Caco-2 (cell line): ENCODE measurements around the gene MYO9B. TPM values are rescaled to one million over a fixed set of nuclear protein-coding genes. Genes with fewer than 3 reads are reported as not detected.
A peak's percentile ranks its signal among the peaks of the same experiment; 100 is the strongest.

Experiments used
- BruUV-seq: library from RNA; stranded (reverse); fragments of 400-500 nt; replicated peaks from 2 replicates; lab custom pipeline; 2021; lab: Mats Ljungman, UMichigan
- CTCF ChIA-PET: fragments of 300-600 bp; sonication (Branson Sonifier 250); formaldehyde crosslinking; loops from one replicate; lab custom pipeline; 2022; ENCODE audit warnings: antibody characterized with exemption; lab: Charles Lee
- POLR2A ChIA-PET: fragments of 300-600 bp; sonication (Branson Sonifier 250); formaldehyde crosslinking; loops from one replicate; lab custom pipeline; 2022; ENCODE audit warnings: antibody characterized with exemption; lab: Charles Lee
- DNase-seq, 2 experiments: peaks; one replicate each; pipeline versions ENCODE4 v3.0.0 to v3.0.0-alpha.2; 2020 to 2022
- H3K27me3 ChIP-seq: replicated peaks from 2 replicates; pipeline ENCODE4 v1.6.0; 2011; ENCODE audit warnings: low read length; ENCODE audit not compliant: control insufficient read depth, insufficient read depth
- H3K36me3 ChIP-seq: 2 replicates; pipeline ENCODE4 v1.5.1; 2011; ENCODE audit warnings: low read length; ENCODE audit not compliant: control insufficient read depth, insufficient read depth
- H3K4me1 ChIP-seq: fragments of 250-450 bp; sonication (Bioruptor Pico); 2 replicates; pipeline ENCODE4 v1.5.1; 2020; ENCODE audit warnings: mild to moderate bottlenecking
- H3K4me3 ChIP-seq: 2 replicates; pipeline ENCODE4 v1.5.1; 2011; ENCODE audit warnings: low read depth, mild to moderate bottlenecking, control low read depth, low read length
- H3K9me3 ChIP-seq: fragments of 250-450 bp; sonication (Bioruptor Pico); 2 replicates; pipeline ENCODE4 v1.5.1; 2020; ENCODE audit warnings: mild to moderate bottlenecking, moderate library complexity
- H3K27ac Mint-ChIP-seq: one replicate; pipeline ENCODE4 v1.8.0; 2022; ENCODE audit warnings: mixed read lengths; ENCODE audit not compliant: unreplicated experiment
- H3K27me3 Mint-ChIP-seq: one replicate; pipeline ENCODE4 v1.8.0; 2022; ENCODE audit warnings: mixed read lengths; ENCODE audit not compliant: insufficient read depth, unreplicated experiment
- H3K36me3 Mint-ChIP-seq: one replicate; pipeline ENCODE4 v1.8.0; 2022; ENCODE audit warnings: mild to moderate bottlenecking, mixed read lengths; ENCODE audit not compliant: insufficient read depth, unreplicated experiment
- H3K4me1 Mint-ChIP-seq: one replicate; pipeline ENCODE4 v1.8.0; 2022; ENCODE audit warnings: low read depth, mixed read lengths; ENCODE audit not compliant: unreplicated experiment
- H3K4me3 Mint-ChIP-seq: one replicate; pipeline ENCODE4 v1.8.0; 2022; ENCODE audit warnings: mild to moderate bottlenecking, moderate library complexity, mixed read lengths; ENCODE audit not compliant: unreplicated experiment
- H3K9me3 Mint-ChIP-seq: one replicate; pipeline ENCODE4 v1.8.0; 2022; ENCODE audit warnings: mixed read lengths; ENCODE audit not compliant: unreplicated experiment
- intact Hi-C: fragments of 100-400 bp; cut with micrococcal nuclease; formaldehyde crosslinking; loops from one replicate; pipeline ENCODE4 v1.10.0; 2022; ENCODE audit not compliant: unreplicated experiment
- total RNA-seq: library from RNA; stranded (reverse); gene quantifications from 2 replicates; pipeline ENCODE4 v1.2.3, GENCODE V29; 2022
- TF ChIP-seq, protein P1 (sequence below), 2 experiments: fragments of 200-600 bp in 1 of 2; IDR thresholded peaks; 1 replicate in 1 of 2; 2 replicates in 1 of 2; pipeline versions ENCODE4 v1.5.1 to v1.8.0; 2011 to 2022; ENCODE audit warnings: antibody characterized with exemption in 1 of 2, control low read depth in 1 of 2, inconsistent platforms in 1 of 2, low read depth in 1 of 2, low read length in 1 of 2, mild to moderate bottlenecking in 1 of 2, moderate library complexity in 1 of 2; ENCODE audit not compliant: insufficient read depth in 1 of 2, severe bottlenecking in 1 of 2, unreplicated experiment in 1 of 2

MYO9B gene
- total RNA-seq, 1 experiment from 2014 or later = 47.6 TPM

DNA sequence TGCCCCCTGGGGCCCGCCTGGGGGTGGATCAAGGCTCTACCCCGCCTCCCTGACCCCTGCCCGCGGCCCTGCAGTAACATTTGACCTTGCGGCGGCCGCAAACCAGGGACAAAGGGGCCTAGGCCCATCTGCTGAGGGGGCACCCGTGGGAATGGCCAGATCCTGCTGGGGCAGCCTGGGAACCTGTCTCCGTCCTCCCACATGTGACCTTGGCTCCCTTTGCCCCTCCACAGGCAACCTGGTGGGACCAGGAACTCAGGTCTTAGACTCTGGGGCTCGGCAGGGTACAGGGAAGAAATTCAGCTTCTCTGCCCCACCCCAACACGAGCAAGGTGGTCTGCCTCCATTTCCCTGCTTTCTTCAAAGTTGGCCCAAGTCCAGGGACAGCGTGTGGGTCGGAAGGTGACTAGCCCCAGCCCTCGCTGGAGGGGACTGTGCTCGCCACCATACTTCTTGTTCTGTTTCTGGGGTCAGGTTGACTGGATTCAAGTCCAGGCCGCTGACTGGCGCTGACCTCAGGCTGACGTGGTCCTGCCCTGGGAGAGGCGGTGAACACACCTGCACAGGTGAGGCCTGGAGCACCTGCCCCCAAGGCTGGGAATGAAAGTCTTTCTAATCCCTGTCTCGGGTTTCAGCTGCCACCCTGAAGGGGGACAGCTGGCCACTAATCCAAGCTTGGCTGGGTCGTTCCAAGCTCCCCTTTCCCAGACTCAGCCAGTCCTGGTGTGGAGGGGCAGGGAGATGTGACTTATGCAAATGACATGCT is 172.6 kb downstream of the MYO9B start:
- Mint-ChIP-seq H3K9me3 (no peaks in the 10 kb centered on the region), H3K4me3 (peak overlapping the region; percentile 94), H3K36me3 (peaks cover 33% of the 10 kb centered on the region), H3K27me3 (no peaks in the 10 kb centered on the region), H3K27ac (peak overlapping the region; percentile 92), H3K4me1 (peaks cover 17% of the 10 kb centered on the region)
- POLR2A ChIA-PET = interaction anchor here (1.7 kb wide), 1 partner anchor 19 kb away, joined by 4 read pairs; no protein-coding TSS in a partner anchor
- no peaks in the 10 kb centered on the region for H3K36me3 ChIP-seq
- intact Hi-C loops = loop anchor here (5.0 kb wide), 1 partner anchor 34 kb away; the partner anchor contains the start of gene ANKLE1
- peaks cover 37% of the 10 kb centered on the region for H3K4me1 ChIP-seq
- TF ChIP-seq, protein P1, sequence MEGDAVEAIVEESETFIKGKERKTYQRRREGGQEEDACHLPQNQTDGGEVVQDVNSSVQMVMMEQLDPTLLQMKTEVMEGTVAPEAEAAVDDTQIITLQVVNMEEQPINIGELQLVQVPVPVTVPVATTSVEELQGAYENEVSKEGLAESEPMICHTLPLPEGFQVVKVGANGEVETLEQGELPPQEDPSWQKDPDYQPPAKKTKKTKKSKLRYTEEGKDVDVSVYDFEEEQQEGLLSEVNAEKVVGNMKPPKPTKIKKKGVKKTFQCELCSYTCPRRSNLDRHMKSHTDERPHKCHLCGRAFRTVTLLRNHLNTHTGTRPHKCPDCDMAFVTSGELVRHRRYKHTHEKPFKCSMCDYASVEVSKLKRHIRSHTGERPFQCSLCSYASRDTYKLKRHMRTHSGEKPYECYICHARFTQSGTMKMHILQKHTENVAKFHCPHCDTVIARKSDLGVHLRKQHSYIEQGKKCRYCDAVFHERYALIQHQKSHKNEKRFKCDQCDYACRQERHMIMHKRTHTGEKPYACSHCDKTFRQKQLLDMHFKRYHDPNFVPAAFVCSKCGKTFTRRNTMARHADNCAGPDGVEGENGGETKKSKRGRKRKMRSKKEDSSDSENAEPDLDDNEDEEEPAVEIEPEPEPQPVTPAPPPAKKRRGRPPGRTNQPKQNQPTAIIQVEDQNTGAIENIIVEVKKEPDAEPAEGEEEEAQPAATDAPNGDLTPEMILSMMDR (IDR thresholded peaks at IDR 0.05; ENCODE audit: insufficient read depth in 1 of 2, low read depth in 1 of 2, low read length in 1 of 2, severe bottlenecking in 1 of 2, unreplicated experiment in 1 of 2) = no peak
- H3K9me3 ChIP-seq = no peaks in the 10 kb centered on the region
- peak; percentile 66 to 81 for DNase-seq
- H3K4me3 ChIP-seq = no peak overlapping the region
- no peaks in the 10 kb centered on the region for H3K27me3 ChIP-seq
- BruUV-seq = no TSS peak
- CTCF ChIA-PET = no interaction called here

DNA sequence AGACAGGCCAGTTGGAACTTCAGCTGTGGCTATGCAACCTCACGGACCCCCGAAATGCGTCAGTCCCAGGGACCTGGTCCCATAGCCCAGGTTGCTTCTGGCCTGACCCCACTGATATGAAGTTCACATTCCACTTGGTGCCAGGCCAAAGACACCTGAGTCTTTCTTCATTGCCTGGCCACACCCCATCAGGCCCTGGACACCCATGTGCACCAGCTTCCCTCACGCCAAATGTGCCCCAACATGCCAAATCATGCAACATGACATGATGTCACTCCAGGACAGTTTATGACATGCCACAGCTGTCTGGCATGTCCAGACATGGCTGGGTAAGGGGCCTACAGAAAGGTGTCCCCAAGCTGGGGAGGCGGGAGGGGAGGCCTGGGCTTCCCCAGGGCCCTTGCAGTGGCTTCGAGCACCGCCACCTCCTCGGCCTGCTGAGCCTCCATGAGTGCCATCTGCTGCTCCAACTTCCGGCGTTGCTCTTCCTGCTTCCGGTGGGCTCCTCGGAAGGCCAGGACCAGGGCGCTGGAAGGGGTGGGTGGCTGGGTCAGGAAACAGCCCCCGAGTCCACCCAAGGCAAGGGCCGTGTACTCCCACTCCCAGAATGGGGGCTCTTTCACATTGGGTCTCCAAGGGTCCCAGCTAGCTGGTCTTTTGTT is 174.4 kb downstream of the MYO9B start:
- no peaks in the 10 kb centered on the region for H3K9me3 ChIP-seq
- H3K36me3 ChIP-seq = no peaks in the 10 kb centered on the region
- BruUV-seq = no TSS peak
- Mint-ChIP-seq H3K36me3 (peaks cover 20% of the 10 kb centered on the region), H3K4me3 (no peak overlapping the region), H3K4me1 (peaks cover 17% of the 10 kb centered on the region), H3K27me3 (no peaks in the 10 kb centered on the region), H3K27ac (peak overlapping the region; percentile 92), H3K9me3 (no peaks in the 10 kb centered on the region)
- CTCF ChIA-PET = interaction anchor here (0.9 kb wide), 1 partner anchor 24 kb away, joined by 3 read pairs; the partner anchor contains the start of gene OCEL1
- peaks cover 36% of the 10 kb centered on the region for H3K4me1 ChIP-seq
- POLR2A ChIA-PET = no interaction called here
- no peak overlapping the region for H3K4me3 ChIP-seq
- no peak for DNase-seq
- TF ChIP-seq, protein P1 (IDR thresholded peaks at IDR 0.05; ENCODE audit: insufficient read depth in 1 of 2, low read depth in 1 of 2, low read length in 1 of 2, severe bottlenecking in 1 of 2, unreplicated experiment in 1 of 2) = no peak
- intact Hi-C loops = loop anchor here (5.0 kb wide), 1 partner anchor 32 kb away; the partner anchor contains the start of gene ANKLE1
- no peaks in the 10 kb centered on the region for H3K27me3 ChIP-seq

DNA sequence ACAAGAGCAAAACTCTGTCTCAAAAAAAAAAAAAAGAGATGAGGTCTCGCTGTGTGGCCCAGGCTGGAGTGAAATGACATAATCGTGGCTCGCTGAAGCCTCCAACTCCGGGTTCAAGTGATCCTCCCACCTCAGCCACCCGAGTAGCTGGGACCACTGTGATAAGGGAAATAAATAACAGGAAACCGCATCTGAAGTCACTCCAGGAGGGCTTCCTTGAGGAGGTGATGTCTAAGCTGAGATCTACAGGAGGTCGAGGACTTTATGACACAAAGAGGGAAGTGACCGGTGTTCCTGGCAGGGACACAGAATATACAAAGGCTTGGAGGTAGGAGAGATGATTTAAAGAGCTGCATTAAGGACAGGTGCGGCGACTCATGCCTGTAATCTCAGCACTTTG is 179.1 kb downstream of the MYO9B start:
- H3K4me3 ChIP-seq = no peak overlapping the region
- TF ChIP-seq, protein P1 (IDR thresholded peaks at IDR 0.05; ENCODE audit: insufficient read depth in 1 of 2, low read depth in 1 of 2, low read length in 1 of 2, severe bottlenecking in 1 of 2, unreplicated experiment in 1 of 2) = no peak
- no TSS peak for BruUV-seq
- H3K27me3 ChIP-seq = no peaks in the 10 kb centered on the region
- no peaks in the 10 kb centered on the region for H3K9me3 ChIP-seq
- H3K4me1 ChIP-seq = peaks cover 13% of the 10 kb centered on the region
- DNase-seq = no peak
- no peaks in the 10 kb centered on the region for H3K4me1 Mint-ChIP-seq
- no peaks in the 10 kb centered on the region for H3K36me3 ChIP-seq
- H3K27ac Mint-ChIP-seq = no peak overlapping the region
- no peaks in the 10 kb centered on the region for H3K9me3 Mint-ChIP-seq
- no peak overlapping the region for H3K4me3 Mint-ChIP-seq
- H3K36me3 Mint-ChIP-seq = no peaks in the 10 kb centered on the region
- ChIA-PET CTCF (interaction anchor here (0.7 to 1.1 kb wide), 3 partner anchors 8 to 204 kb away, joined by 3 to 5 read pairs (median 3); no protein-coding TSS in a partner anchor), POLR2A (interaction anchor here (1.4 kb wide), 1 partner anchor 39 kb away, joined by 6 read pairs; no protein-coding TSS in a partner anchor)
- H3K27me3 Mint-ChIP-seq = no peaks in the 10 kb centered on the region
- intact Hi-C loops = no loop called here
